Dermis blood vessel endothelial cell (primary cell): ENCODE results near the gene TAF13. TPM values are rescaled to one million over a fixed set of nuclear protein-coding genes. Genes with fewer than 3 reads are reported as not detected.

Source experiments
- DNase-seq: peaks from one replicate; pipeline ENCODE4 v3.0.0; 2010
- total RNA-seq: library from RNA; depleted of rRNA; stranded (reverse); fragments of >200 nt; gene quantifications from 2 replicates; pipeline ENCODE4 v1.2.3, GENCODE V29; 2014

TAF13 gene, protein sequence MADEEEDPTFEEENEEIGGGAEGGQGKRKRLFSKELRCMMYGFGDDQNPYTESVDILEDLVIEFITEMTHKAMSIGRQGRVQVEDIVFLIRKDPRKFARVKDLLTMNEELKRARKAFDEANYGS
- 94.8 and 99.2 TPM in 2 replicates for total RNA-seq

GRCh38 chr1:109075531-109076490 lies at the start of gene TAF13:
TAF13 (minus strand) TSS chr1:109076003; CDS start chr1:109075947, 56 bp downstream.
- peak; percentile 97 for DNase-seq

DNA sequence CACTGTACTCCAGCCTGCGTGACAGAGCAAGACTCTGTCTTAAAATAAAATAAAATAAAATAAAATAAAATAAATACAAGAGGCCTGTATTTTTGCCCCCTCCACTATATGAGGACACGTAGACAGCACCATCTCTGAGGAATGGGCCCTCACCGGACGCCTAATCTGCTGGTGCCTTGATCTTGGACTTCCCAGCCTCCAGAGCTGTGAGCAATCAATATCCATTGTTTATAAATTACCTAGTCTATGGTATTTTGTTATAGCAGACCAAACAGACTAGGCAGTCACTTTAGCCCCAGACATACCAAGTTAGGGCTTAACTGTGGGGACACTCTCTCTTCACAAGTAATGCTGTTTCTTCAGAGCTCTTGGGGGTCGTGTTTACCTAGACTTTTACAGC lies 44.6 kb upstream of the TAF13 start:
- no peak for DNase-seq

DNA sequence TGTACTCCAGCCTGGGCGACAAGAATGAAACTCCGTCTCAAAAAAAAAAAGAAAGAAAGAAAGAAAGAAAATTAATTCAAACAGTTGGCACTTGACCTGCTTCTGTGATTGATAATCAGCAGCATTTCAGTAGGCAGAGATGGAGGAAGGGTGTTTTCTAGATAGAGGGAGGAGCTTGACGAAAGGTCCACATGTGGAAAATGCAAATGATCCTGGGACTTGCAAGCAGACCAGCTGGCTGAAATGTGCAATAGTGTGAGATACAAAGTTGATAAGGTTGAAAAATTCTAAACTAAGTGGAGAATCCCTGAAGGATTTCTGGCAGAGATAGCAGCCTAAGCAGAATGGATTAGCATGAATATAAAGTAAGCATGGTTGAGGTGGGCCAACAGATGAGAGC lies 42.3 kb upstream of the TAF13 start:
- no peak for DNase-seq

DNA sequence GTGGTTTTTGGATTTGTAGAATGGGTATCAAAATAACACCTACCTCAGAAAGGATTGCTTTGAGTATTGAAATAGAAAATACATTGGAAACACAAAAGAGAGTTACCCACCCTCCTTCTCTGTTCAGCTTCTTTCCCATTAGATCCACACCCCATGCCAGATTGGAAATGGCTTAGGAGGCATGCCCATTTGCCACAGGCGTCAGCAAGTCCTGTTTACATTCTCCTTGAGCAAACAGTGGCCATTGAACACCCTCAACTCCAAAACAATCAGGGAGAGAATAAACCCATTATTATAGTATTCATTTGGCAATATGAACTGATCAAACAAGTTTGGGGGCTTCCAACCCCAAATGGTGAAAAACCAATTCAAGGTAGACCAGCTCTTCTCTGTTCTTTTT lies 40.5 kb upstream of the TAF13 start:
- no peak for DNase-seq

- no peak for DNase-seq
Measured at GRCh38 chr1:109115685-109116084, 39.9 kb upstream of the TAF13 start.

- DNase-seq: no peak
Measured at GRCh38 chr1:109114342-109114674, 38.5 kb upstream of the TAF13 start.

DNA sequence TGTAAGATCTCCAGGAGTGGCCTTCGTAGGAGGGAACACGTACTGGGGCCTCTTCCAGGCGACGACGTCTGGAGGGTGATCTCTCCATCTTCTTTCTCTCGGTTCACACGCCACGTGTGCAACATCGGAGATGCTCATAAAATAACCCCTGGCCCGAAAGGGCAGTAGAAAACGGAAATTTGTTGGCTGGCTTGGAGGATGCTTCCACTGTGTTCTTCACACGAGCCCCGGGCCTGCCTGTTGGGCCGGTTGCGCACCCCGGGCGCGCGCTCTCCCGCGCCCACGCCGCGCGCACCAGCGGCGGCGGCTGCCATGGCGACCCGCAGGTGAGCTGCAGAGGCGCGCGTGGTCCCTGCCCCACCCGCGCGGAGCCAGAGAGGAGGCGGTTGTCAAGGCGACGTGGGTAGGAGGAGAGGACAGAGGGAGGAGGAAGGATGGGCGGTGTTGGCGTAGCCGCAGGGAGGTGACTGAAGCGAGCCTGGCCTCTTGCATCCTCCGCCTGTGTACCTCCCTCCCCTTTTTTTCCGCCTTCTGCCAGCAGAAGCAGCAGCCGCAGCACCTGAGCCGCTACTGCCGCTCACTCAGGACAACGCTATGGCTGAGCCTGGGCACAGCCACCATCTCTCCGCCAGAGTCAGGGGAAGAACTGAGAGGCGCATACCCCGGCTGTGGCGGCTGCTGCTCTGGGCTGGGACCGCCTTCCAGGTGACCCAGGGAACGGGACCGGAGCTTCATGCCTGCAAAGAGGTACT lies 38.0 kb upstream of the TAF13 start, which contains the start of gene ELAPOR1:
TSS of gene ELAPOR1 (plus strand) at position 526 of the 752 bp plus-strand sequence. CDS start at position 595, 69 bp downstream.
- DNase-seq: no peak

- peak; percentile 93 for DNase-seq
Measured at GRCh38 chr1:109112652-109113285, 37.0 kb upstream of the TAF13 start.

DNA sequence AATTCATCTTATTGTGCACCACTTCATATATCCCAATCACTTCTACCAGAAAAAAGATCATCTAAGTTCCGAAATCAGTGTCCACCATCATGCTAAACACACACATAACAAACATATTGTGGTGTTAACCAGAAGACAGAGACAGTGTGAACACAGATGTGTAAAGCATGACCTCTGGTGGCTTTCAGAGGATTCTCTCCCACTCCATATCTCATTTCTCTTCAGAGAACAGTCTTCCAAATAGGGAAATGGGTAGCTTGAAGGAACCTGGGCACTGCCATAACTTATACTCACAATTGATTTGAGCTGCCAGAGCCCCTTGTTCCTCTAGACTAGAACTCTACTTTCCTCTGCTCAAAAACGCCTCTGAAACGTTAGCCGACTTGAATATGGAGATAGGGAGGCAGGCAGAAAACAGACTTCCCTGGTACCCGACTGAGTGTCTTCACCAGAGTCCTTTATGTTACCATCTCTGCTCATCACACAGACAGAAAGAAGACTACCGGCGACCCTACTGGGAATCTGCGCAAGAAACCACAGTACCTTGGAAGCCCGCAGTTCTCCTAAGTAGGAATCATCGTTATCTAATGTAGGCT lies 36.4 kb upstream of the TAF13 start:
- peak; percentile 49 for DNase-seq

GRCh38 chr1:109111386-109112055 lies 35.7 kb upstream of the TAF13 start:
- DNase-seq: no peak

DNA sequence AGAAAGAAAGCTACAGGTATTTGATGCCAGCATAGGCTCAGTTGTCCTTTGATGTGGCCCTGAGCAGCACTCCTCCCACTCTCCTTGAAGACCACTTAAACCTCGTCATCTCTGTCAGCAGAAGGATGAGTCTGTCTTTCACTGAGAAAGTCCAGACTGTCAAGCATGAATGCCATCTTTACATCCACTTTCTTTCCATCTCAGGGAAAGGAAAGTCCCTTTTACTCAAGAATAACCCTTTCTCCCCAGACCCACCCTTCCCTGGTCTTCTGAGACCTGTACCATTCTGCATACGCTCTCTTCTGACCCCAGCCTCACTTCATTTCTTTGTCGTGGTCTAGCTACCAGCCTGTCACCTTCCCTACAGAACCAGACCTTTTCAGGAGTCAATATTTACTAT lies 34.1 kb upstream of the TAF13 start:
- DNase-seq: no peak

DNA sequence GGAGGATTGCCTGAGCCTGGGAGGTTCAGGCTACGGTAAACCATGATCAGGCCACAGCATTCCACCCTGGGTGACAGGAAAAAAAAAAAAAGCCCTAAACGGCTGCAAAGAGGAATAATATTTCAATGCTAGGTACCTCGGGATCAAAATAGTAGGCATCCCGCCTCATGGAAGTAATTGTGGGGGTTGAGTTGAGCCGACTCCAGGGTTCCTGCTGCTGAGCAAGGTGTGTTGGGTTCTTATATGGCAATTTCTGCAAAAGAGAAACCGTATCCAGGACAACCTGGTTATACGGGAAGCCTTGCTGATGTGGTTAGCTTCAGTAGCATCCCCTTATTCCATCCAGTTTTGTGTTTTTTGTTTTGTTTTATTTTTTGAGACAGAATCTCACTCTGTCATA lies 32.0 kb upstream of the TAF13 start:
- no peak for DNase-seq

DNA sequence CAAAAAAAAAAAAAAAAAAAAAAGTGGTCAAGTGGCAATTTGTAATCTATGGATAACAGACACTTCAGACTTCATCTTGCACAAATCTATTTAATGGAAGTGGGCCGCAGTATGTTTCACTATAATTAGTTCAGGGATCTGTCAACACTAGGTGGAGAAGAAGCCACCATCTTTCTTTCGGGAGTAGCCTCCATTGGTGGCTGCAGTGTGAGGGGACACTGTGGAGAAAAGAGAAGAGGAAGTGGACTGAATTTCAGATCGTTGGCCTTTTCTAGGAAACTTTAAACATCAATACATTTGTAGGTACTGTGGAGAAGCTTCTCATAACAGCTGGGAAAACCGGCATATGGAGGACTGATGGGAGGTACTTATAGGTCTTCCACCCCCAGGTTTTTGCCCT lies 30.1 kb upstream of the TAF13 start:
- no peak for DNase-seq

- no peak for DNase-seq
Measured at GRCh38 chr1:109104364-109105151, 28.8 kb upstream of the TAF13 start.

DNA sequence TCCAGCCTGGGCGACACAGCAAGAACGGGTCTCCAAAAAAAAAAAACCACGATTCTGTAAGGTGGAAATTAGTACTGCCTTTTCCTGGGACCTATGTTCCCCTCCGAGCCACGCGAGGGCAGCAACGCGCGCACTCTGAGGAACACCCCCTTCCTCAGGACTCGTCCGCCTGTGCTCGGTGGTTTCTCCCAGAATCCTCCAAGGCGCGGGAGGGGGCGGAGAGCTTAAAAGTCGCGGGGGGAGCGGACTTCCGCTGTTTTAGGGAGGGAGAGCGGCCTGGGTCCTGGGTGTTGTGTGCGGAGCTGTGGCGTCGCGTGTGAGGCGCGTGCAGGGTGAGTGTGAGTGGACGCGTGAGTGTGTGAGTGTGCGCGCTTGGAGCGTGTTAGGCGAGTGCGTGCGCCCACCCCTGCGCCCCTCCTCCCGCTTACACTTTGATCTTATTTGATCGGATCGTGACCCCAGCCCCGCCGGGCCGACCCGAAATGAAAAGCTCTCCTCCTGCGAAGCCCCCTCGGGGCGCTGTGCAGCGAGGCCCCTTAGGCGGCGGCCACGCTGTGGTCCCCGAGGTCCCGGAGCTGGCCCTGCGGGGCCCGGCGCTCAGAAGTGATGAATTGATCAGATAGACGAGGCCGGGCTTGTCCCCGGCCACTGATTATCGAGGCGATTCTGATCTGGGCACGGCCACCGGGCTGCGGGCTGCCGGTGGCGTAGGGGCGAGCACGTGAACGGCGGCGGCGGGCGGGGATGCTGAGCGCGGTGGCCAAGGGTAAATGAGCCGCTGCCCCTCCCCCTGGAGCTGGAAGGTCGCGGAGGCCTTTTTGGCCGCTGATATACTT lies 24.4 kb upstream of the TAF13 start:
- DNase-seq: peak; percentile 98

DNA sequence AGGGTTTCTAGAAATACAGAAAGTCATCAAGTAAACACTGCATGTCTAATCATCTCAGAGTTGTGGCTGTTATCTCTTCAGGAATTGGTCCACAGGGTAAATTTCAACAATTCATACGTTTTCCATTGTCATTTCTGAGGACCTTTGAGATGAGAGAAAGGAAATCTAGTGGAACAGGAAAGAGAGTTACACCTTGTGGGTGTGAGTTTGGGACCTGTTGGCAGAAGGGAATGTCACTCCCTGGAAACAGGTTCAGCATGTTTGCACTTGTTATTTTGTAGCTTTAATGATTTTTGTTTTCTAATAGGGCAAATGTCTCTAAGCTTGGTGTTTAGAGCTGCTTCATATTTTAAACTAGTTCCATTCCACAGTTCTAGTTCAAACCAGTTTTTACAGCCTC lies 20.3 kb upstream of the TAF13 start:
- no peak for DNase-seq

DNA sequence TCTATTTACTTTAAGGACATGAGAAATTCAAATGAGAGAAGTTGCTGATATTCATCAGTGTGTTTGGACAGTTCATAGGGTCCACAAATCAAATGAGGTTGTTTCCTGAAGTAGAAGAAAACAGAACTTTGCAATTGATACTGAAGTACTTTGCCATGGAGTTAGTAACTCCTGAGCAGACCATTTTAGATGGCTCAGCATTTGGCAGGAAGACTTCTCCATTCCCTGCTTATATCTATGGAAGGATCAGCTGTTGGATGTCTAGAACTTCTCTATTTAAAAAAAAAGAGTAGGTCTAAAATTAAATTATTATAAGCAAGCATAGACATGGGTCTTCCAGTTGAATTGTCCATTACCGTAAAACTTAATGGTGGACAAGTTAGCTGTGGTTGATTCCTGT lies 19.8 kb upstream of the TAF13 start:
- no peak for DNase-seq

DNA sequence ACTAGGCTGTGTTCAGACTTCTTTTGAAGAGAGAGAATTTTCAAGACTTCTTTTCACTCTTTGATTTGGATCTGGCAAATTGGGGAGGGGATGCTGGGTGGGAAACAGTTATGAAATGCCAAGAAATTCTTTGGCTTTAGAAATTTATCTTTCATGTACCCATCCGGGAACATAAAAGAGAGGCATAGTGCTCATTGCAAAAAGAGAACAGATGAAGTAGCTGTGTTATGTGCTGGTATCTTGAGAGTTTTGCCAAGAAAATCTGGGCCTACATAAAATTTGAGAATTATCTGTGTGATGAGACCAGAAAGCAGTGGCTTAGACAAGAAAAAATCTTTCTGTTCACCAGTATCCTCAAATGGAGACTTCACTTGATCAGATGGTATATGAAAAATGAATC lies 19.1 kb upstream of the TAF13 start:
- no peak for DNase-seq

- DNase-seq: no peak
Measured at GRCh38 chr1:109094377-109094803, 18.6 kb upstream of the TAF13 start.

DNA sequence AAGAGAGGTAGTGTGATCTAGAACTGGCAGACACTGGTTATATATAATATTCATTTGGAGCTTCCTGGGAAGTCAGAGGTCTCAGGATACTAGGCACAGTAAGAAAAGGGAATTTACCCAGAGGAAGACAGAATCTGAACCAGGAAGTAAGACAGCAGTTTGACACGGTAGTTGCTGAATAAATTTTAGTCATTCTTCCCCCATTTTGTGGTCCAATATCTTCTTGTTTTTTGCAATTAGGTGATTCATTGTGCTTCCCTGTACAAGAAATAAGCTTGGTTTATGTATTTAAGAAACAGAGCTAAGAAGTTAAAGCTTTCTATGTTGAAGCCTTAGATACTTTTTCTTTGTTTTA lies 16.0 kb upstream of the TAF13 start:
- DNase-seq: peak; percentile 44
